GM12873 (cell line): ENCODE measurements around the gene ETV6.

Experiments
- TF ChIP-seq, protein P1 (sequence below): IDR thresholded peaks from 2 replicates; pipeline ENCODE4 v1.5.1; 2012; ENCODE audit warnings: low read depth, mild to moderate bottlenecking, moderate library complexity, low read length, control low read depth; ENCODE audit not compliant: insufficient read depth; ENCODE audit errors: missing control alignments

Gene ETV6

DNA sequence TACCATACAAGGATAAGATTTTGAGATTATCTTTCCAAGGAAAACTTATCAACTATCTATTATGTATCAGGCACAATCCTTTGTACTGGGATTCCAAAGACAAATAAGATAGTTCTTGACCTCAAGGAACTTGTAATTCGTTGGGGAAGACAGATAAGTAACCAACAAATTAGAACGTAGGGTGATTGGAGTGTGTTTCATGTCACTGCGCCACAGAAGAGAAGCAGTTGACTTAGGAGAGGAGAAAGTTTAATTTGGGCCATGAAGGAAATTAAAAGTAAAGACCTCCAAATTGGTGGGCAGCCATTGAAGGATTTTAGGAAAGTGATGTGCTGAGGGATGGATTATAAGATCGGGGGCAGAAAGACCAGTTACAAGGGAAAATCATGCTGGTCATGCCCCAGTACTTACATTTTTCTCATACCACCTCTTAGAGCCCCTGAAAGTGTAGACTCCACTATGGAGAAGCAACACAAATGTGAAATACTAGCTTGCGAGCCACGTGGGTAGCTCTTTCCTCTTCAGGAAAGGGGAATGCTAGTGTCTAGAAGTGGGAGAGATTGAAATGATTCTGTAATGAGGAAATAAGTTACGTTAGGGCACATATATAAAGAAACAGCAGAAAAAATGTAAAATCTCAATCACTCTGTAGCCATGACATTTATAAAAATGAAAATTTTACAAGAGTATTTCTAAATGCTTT lies 148.7 kb downstream of the ETV6 start:
- TF ChIP-seq, protein P1, sequence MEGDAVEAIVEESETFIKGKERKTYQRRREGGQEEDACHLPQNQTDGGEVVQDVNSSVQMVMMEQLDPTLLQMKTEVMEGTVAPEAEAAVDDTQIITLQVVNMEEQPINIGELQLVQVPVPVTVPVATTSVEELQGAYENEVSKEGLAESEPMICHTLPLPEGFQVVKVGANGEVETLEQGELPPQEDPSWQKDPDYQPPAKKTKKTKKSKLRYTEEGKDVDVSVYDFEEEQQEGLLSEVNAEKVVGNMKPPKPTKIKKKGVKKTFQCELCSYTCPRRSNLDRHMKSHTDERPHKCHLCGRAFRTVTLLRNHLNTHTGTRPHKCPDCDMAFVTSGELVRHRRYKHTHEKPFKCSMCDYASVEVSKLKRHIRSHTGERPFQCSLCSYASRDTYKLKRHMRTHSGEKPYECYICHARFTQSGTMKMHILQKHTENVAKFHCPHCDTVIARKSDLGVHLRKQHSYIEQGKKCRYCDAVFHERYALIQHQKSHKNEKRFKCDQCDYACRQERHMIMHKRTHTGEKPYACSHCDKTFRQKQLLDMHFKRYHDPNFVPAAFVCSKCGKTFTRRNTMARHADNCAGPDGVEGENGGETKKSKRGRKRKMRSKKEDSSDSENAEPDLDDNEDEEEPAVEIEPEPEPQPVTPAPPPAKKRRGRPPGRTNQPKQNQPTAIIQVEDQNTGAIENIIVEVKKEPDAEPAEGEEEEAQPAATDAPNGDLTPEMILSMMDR = no peak

DNA sequence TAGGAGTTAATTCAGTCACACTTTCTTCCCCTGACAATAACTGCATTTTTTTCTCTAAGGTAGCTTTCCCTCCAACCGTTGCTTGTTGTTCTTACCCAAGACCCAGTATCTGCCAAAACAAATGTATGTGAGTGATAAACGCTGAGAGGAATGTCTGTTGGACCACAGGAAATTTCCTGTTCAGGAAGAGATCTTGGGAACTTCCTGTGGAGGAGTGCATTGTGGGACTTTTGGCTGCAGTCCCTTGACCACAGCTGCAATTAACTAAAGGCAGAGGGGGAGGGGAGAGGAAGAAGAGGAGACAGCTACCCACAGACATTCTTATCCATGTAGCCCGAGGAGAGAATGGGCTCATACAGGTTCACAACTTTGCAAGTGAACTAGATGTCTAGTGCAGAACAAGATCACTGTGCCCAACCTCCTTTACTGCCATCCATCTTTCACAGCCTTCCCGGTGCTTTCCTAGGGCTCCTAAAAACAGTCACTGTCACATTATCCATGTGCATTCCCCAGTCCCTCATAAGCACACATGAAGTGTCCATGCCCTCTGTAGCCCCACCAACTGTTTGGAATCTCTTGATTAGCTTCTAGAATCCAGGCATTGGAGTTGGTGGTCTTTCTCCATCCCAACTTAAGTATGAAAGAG lies 149.5 kb downstream of the ETV6 start:
- TF ChIP-seq, protein P1 = no peak

DNA sequence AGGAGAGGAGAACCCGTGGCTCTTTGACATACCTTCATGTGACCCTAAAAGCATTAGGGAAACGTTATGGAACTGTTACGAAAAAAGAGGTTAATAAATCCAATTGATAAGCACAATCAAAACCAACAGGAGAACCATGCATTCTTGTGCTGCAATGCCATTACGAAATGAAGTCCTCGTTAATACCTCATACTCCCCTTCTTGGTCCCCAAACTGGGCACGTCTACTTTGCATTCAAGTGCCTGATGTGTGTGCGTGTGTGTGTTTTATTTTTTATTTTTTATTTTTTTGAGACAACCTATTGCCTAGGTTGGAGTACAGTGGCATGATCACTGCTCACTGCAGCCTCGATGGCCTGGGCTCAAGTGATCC lies 150.0 kb downstream of the ETV6 start:
- TF ChIP-seq, protein P1 = no peak

DNA sequence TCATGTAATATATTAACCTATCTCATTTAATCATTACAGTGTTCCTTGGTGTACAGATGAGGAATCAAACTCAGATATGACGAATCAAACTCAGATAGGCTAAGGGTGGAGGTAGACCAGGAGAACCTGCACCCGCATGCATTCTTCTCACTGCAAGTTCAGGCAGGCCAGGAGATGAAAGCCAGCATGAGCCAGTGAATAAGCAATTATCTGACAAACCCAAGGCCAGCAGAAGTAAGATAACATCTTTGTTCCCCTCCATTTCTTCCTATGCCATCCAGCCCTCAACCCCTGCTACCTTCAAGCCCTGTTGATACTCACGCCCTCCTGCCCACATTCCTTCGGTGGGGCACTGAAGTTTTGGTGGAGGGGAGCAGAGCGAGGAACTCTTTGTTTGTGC lies 152.2 kb downstream of the ETV6 start:
- TF ChIP-seq, protein P1 = no peak

DNA sequence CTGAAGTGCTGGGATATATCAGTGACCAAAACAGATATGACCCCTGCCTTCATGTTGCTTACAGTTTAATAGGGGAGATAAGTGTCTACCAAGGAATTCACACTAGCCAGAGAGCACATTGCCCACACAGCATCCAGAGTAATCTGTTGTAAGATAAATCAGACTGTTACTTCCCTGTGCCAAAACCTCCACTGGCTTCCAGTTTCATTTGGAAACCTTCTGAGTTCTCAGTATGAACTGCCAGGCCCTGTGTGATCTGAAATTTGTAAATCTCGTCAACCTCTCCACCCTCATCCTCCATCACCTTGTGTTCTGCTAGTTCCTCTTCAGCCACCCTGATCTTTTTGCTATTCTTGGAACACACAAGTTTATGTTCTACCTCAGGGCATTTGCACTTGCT lies 154.7 kb downstream of the ETV6 start:
- TF ChIP-seq, protein P1 = no peak

DNA sequence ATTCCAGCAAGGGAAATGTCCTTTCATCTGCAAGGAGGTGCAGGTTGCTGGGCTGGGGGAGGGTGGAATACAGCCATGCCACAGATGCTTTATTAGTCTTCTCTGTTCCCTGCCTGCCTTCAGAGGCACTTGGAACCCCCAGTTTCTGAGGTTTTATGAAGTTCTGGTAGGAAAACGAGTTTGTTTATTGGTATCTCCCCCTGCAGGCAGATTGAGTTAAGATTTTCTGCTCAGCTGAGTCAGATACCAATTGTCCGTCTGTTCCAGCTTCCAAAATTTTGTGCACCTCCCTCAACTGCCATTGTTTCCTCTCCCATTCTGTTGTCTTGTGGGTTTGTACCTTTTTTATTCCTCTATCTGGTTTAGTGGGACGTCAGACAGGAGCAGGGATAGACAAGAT lies 155.6 kb downstream of the ETV6 start:
- TF ChIP-seq, protein P1 = no peak

DNA sequence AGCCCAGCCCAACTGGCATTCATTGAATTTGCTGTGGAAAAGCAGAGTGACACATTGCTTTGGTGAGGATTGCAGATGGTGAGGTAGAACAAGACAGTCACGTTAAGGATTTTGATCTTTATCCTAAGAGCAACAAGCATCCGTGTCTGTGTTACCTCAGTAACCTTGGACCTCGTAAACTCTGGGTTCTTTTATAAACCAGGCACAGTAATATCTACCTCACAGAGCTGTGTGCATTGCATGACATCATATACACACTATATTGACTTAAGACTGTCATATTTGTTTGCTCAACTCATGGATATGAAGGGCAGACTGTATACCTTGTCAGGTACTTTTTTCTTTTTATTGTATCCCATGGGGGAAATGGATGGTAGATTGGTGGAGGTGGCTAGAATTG lies 156.2 kb downstream of the ETV6 start:
- TF ChIP-seq, protein P1 = no peak
